Measurements from ENCODE around the gene GAREM2.

DNA sequence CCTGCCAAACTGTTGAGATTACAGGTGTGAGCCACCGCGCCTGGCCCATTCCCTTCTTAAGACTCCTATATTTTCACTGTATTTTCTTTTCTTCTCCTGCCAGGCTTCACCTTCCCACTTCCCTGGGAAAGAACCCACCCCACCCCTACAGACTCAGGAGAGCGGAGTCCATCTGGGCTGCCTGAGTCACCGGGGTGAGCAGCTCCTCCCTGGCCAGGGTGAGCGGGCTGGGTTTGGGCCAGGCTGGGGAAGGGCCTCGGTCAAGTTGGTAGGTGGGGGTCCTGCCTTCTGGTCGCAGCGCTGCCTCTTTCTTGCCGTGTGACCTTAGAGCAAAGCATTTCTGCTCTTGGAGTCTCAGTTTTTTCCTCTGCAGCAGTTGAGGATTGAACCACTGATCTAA is 2.1 kb upstream of the GAREM2 start:
- TF ChIP-seq GATA3 (IDR thresholded peaks at IDR 0.05; ENCODE audit: low read depth, low read length), result no peak
- no peak for TF ChIP-seq GATA2 (IDR thresholded peaks at IDR 0.05; ENCODE audit: low read depth, low read length)
